GM19238 (cell line): ENCODE data around the gene AEBP1.
A peak's percentile ranks its signal among the peaks of the same experiment; 100 is the strongest.

Experiments
- DNase-seq: peaks from one replicate; pipeline ENCODE4 v3.0.0; 2011; ENCODE audit warnings: low spot score; ENCODE audit not compliant: insufficient read length

Gene AEBP1

DNA sequence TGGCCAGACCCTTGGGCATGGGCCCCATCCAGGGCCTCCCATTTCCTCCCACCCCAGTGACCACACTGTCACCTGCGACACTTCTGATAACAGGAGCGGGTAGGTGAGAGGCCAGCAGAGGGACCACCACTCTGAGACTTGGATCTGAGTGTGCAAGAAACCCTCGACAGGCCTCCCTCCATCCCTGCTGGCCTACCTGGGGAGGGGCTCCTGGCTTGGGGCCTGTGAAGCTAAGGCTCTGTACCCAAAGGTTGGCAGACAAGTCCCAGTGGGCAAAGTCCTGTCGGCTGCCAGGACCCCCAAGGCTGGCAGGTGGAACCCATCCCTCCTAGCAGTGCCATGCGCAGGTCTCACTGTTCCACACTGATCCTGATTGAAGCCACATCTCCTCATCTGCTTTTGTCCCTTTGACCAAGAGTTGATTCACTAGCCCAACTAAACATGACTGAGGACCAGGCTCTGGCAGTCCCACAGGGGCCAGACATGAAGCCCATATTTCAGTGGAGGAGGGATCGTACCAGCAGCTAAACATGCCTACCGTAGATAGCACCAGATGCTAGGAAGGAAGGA lies 37.6 kb upstream of the AEBP1 start:
- no peak for DNase-seq

DNA sequence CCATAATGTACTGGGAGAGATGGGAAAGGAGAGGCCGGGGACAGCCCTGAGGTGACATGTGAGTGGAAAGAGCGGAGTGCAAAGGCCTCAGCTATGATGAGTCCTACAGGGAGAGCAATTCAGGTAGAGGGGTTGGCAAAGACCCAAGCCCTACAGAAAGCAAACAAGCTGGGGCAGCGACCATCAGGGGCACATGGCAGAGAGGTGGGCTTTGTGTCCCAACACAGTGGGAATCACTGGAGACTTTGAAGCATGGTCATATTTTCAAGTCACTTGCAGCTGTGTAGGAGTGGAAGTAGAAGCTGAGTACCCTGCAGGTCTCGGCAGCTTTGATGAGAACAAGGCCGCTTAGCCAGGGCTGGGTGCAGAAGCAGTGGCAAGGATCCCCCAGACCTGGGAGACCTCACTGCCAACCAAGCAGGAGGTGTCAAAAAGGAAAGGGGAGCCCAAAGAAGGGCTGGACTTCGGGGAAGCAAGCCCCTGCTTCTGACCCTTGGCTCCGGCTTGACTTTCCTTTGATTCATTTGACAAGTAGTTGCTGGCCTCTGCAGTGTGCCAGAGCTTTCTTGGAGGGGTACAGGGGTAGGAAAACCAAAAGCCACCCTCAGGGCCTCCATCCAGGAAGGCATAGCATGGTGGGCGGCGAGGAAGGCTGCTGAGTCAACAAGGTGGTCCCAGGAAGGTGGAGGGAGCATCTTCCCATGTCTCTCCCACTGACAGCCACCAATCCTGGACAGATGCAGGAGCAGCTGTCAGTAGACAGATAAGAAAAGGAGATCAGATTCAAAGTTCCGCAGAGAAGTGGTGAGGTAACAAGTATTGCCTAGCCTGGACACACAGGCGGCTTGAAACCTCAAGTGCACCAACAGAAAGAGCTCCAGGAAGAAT lies 36.8 kb upstream of the AEBP1 start:
- DNase-seq, result no peak

DNA sequence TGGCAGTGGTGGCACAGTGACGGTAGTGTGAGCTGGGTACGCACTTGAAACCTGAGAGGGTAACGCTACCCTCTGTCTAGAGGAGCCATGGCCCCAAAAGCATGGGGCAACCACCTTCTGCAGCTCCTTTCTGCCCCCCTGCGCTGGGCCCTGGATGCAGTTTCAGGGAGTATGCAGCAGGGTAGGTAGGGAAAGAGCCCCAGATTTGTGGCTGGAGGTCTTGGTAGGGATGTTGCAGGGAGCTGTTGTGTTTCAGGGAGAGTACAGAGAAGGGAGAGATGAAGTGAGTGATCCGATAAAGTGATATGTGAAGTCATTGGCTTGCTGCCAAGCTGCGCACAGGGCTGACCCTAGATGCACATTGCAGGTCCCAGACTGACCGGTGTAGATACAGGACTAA lies 36.1 kb upstream of the AEBP1 start:
- no peak for DNase-seq

DNA sequence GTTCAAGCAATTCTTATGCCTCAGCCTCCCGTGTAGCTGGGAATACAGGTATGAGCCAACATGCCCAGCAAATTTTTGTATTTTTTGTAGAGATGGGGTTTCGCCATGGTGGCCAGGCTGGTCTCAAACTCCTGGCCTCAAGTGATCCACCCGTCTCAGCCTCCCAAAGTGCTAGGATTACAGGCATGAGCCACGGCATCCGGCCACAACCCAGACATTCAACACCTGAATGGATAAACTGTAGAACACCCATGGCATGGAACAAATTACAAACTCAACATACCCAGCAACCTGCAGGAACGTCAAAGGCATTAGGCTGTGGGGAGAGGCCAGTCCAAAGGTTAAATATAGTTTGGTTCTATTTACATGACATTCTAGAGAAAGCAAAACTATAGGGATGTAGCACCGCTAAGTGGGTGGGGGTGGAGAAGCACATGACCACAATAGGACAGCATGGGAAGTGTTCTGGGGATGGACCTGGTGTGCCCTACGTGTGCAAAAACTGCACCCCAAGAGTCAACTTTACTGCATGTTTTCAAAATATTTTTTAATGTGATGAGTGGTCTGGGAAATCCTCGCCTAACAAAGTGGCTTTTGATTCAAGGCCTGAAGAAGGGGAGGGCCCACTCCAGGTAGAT lies 32.3 kb upstream of the AEBP1 start:
- DNase-seq, result no peak

DNA sequence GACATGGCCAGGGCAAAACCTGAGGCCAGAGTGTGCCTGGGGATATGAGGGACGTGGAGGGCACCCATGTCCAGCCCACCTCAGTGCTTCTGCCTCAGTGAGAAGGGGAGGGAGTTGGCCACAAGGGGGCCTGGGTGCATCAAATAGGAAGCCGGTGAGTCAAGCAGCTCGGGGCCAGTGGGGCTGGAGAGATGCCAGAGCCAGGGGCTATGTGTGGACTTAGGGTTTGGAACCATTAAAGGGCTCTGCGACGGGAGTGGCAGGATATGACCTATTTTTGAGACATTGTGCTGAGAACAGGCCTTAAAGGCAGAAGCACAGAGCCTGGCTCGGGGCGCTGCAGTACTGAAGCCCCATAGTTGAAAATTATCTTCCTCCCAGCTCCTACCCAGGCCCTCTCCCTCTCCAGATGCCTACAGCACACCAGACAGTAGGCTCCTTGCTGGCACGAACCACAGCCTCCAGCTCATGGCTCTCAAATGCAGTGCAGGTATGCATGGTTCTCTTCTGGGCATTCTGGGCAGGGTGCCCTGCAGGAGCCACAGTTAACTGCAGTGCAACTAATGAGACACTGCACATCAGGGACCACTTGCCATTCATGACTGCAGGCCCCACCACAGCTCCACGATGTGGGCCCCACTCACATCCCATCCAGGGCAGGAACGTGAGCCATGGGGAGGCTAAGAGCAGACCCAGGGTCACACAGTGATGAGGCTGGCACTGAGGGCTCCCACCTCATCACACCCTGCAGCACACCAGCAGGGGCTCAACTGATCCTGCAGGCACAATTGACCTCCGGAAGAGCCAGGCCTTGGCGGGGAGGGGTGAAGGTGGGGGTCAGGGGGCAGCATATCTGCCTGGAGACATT lies 31.5 kb upstream of the AEBP1 start:
- no peak for DNase-seq

DNA sequence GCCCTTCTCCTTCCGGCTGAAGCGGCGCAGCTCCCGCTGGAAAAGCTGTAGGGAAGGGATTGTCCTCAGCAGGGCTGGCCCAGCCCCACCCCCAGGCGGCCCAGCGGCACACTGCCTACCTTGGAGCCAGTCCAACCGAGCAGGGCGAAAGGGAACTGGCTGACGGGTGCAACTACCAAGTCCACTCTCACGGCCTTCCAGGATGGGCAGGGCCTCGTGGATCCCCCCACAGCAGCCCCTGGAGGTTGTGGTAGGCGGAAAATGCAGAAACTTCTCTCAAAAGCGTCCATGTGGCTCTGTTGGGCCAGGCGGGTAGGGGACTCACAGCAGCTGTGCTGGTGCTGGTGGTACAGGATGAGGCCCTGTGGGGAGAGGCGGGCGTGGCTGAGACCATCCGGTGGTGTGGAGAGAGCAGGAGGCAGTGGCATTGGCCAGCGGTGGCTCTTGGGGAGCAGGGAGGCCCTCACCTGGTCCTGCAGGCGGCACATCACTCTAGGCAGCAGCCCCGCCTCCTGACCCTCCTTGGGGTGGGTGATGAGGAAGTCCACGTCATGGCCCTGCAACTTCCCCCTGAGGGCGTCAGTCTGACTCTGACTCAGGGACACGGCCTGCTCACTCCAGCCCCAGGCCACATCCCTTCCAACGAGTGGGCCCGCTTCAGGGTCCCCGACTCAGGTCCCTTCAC lies 30.3 kb upstream of the AEBP1 start:
- no peak for DNase-seq

DNA sequence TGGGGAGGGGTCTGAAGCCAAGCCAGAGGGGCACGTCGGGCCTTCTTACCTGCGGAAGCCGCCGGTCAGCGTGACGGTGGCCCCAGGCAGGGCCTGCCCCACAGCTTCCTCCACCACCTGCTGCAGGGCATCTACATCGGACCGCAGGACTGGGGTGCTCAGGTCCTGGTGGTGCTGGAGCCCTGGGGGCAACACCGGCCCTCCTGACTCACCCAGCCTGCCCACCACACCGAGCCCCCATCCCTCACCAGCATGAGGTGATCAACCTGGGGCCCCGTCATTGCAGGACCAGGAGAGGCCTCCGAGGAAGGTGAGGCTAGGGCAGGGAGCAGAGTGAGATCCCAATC lies 29.8 kb upstream of the AEBP1 start:
- DNase-seq, result no peak

DNA sequence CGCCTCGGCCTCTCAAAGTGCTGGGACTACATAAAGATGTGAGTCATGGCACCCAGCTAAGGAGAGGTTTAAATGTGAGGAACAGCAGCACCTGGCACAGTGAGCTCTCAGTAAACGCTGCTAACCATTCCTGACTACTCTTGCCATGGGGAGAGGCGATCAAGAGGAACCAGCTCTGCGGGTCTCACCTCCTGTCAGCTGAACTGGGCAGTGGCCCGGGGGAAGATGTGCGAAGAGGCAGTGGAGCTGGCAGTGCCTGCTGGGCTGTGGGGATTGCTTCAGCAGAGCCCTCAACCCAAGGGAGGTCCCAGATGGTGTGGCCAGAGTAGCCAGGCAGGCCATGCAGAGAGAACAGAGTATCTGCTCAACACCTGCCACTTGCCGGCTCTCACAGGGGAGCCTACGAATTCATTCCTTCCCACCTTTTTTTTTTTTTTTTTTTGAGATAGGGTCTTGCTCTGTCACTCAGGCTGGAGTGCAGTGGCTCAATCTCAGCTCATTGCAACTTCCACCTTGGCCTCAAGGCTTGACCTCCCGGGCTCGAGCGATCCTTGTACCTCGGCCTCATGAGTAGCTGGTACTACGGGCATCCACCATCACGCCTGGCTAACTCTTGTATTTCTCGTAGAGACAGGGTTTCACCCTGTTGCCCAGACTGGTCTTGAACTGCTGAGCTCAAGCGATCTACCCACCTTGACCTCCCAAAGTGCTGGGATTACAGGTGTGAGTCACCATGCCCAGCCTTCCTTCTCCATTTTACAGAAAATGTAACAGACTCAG lies 28.7 kb upstream of the AEBP1 start:
- DNase-seq, result no peak

DNA sequence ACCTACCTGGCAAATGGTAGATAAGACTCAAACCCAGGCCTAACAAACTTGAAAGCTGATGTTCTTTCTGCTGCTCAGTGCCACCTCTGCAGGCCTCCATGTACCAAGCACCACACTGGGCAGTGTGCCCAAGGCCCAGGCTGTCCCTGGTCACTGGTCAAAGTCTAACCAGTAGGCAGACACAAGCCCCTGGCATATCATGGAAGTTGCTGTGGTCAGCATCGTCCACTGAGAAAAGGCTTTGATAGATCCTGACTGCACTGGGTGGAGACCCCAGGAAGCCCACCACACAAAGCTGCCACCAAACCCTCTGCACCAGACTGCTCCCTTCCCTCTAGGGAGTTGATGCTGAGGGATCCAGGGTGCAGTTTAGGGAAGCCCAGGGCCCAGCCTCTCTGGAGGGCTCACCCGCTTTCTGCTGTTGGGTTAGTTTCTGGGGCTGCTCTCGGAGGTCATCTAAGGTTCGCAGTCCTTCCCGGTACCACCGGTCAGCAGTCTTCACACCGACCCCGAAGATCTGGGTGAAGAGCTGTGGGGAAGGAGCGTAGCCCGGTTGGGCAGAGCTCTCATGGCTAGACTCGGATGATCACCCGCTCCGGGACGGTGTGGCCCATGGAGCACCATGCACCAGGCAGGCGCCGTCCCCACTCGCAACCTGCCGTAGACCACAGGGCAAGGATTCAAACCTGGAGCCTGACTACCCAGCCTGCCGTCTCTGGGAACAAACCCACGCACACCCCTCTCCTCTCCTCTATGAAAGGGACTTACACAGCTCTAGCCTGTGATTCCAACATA lies 27.8 kb upstream of the AEBP1 start:
- no peak for DNase-seq

DNA sequence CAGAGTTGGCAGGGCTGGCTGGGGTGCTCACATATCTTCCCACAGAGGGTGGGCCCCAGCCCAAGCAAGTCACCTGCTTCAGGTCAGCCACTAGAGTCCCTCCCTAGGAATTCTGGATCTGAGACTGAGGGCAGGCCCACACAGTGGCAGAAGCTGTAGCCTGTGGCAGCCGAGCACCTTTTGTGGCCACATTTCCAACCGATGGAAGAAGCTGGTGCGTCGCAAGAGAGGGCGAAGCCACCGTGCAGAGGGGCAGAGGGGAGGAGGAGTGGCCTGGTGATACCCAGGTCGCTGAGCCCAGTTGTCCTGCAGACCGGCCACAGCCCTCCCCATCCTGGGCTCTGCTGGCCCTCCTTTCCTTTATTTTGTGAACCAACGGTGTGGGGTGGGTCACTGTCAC lies 27.1 kb upstream of the AEBP1 start:
- no peak for DNase-seq

DNA sequence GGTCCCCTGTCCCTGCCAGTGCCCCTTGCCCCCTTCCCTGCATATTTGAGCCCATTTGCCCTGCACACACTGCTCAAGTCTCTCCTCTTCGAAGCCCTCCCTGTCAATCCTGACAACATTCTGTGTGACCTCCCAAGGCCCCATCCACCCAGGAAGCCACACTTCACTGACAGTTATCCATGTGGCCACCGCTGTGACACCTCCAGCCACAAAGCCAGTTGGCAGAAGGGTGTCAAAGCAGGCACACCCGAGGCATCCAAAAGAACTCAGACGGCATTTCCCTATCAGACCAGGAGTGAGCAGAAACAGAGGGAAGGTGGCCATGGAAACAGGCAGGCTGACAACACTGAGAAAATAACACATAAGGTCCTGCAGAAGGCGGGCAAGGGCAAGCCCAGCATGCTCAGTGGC lies 26.5 kb upstream of the AEBP1 start:
- no peak for DNase-seq

DNA sequence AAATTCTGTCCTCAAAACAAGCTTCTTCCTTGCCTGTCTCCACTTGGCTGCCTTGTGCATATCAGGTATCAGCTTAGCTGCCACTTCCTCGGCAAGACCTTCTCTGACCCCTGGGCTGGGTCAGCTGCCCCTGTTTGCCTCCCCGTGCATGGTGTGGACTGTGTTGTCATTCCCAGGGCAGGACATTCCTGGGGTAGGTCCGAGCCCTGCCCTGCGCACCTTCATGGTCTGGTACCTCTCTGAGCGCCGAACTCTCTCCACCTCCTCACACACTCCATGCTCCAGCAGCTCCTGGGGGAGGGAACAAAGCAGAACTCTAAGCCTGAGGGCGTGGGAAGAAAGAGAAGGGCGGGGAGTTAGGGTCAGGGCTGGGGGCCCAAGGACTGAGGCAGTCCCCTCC lies 25.6 kb upstream of the AEBP1 start:
- no peak for DNase-seq

DNA sequence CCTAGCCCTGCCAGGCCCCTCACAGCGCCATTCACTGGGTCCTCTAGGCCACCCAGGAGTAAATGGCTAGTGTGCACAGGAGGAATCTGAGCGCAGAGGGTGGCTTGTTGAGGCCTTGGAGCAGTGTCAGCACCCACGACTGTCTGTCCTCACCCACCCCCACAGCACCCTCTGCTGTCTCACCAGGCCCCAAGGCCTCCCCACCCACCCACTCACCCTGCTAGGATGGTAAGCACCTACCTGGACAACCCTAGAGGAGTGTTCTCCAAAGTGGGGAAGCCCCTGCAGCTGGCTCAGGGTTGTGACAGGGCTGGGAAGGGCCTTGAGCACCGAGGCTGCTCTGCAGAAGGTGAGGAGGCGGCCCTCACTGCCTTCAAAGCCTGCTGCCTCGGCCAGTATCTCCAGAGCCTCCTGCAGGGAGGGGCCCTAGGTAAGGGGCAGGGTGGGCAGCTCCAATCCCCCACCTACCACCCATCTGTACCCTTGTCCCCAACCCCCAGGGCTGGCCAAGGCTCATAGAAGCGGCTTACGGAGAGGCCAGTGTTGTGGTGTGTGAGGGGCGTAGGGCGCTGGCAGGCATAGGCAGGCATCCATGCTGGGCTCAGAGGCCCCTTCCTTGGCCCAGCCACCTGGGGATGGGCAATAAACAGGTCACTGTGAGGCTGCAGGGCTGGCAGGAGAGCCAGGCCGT lies 24.7 kb upstream of the AEBP1 start:
- no peak for DNase-seq

DNA sequence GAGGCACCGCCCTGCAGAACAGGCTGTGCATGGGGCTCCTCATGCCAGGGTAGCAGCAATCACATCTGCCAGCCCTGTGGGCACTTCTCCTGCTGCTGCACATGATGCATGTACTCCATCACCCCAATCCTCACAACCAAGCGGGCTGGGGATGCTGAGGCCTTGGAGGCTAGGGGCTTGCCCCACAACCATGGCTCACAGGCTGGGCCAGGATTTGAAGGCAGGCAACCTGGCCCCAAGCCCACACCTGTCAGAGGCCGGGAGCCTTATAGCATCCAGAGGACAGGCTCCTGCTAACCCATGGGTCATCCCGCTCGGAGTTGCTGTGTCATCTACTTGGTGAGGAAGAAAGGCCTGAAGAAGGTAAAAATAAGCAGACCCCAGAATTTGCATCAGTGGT lies 24.0 kb upstream of the AEBP1 start:
- DNase-seq, result no peak

DNA sequence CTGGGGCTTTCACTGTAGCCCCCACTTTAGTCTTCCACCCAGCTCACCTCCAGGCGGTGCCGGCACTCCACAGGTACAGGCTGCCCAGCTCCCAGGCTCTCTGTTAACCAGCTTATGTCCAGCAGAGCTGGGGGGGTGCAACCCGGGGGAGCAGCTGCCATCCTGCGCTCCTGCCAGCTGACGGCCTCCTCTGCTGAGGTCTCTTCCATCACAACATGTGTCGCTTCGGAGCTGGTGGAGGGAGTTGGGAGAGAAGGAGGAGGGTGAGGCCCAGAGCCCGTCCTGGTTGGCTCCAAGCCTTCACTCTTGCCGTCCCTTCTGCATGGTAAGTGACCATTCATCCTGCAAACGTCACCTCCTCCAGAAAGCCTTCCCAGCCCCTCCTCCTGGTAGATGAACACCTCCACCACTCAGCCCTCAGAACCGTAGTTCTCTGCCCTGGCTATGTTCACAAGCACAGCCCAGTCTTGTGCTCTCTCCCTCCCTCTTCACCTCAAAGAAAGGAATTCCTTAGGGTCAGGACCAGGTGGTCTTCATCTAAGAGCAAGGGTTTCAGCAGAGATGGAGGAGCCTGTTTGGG lies 23.4 kb upstream of the AEBP1 start:
- DNase-seq, result no peak

DNA sequence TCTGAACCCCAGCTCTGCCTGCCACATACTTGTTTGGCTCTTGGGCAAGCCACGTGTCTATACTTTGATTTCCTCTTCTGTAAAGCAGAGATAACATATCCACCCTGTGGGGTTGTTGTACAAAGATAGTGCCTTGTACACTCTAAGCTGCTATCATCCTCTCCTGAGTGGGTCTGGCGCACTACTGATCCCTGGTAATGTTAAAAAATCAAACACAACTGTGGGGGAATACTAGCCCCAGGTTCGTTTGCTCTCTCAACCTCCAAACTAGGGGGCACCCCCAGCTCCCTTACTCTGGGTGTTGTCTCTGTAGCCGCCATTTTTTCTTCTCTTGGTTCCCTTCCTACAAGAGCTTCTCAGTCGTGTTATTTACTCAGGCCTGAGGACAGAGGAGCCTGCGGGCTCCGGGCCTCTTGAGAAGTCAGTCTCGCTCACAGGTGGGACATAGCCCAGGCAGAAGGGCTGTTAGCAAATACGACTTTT lies 22.8 kb upstream of the AEBP1 start:
- no peak for DNase-seq

DNA sequence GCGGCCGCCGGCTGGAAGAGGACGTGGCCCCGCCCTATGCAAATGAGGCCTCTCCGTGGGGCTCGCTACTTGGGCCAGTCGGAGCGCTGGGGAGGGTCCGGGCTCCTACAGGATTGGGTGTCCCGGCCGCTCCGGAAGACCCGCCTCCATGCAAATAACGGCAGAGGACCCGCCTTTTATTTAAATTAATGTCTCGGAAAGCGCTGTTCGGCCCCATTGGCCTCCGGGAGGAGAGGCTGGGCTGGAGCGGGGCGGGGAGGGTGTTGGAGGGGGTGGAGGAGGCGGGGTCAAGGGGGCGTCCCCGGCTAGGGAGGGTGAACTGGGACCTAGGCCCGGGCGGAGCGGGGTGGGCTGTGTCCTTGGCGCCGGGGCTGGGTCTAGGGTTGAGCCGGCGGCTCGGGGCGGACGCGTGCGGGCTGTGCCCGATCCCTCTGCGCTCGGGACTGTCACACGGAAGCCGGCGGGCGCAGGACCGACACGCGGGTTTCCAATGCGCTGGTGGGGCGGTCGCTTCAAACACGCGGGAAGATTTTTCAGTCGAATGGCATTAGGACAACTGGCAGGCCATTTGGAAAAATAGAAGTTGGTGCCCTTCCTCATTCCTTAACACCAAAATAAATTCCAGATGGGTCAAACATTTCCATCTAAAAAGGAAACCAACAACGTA lies 21.5 kb upstream of the AEBP1 start:
- peak; percentile 96 for DNase-seq

DNA sequence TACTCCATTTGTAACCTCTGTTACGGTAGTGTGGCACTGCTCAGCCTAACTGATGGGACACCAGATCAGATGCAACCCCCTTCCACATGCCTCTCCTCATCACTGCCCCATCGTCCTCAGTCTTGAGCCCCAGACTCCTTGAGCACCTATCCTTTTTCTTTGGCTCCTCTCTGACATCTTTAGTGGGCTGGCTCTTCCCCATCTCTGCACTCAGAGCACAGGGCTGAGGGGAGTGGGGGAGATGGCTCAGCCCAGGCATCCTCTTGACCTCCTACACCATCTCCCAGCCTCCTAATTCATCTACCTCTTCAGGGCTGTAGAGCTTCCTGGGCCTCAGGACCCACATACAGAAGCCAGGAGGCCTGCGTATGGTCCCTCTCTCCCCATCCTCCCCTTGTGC lies 20.3 kb upstream of the AEBP1 start:
- DNase-seq, result no peak
